GM19193 (cell line): ENCODE measurements around the gene BASP1.

ENCODE experiments used
- POLR2A ChIP-seq: IDR thresholded peaks from 4 replicates; pipeline ENCODE4 v1.6.1; 2011; ENCODE audit not compliant: insufficient read depth, insufficient read length; ENCODE audit errors: extremely low read depth

The BASP1 gene

DNA sequence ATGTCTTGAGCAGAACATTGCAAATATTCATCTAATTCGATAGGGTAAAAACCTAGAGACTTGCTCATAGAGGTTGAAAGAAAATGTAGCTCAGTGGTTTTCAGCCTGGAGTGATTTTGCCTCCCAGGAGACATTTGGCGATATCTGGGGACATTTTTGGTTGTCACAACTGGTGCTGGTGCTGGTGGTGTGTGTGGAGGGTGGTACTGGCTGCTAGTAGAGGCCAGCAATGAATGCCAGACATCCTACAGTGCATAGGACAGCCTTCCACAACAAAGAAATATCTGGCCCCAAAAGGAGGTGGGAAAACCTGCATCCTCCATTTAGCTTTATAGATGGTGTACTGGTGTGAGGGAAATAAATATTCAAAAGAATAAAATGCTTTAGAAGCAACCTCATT is 2.1 kb upstream of the BASP1 start:
- no peak for TF ChIP-seq POLR2A

DNA sequence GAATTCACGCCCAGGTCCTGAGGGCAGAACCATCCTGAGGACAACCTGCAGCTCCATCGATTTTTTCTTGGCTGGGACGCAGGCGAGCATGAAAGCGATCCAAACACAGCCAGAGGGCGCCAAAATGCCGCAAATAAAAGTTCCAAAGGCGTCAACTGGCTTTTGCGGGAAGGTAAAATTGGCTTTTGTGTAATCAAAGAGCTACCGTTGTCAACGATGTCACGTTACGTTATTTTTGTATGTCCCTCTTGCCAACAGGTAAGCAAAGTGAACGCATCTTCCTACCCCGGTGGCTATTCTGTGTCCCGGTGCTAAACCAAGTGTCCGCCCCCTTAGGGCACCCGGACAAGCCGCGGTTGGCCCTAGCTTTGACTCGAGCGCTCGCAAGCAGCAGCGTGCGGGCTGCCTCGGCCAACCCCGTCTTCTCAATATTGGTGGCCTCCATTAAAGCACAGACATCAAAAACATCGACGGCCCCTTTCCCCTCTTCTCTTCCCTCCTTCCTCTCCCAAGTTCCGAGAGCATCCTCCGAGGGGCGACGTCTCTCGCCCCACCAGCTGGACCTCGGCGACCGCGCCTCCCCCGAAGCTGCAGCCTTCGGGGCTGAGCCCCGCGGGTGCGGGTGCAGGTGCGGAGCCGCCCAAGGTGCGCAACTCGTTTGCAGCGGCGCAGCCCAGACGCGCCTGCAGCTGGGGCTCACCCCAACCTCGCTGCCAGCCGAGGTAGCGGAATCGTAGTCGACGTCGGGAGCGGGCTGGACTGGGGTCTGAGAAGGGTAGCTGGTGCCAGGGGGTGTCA is 1.1 kb upstream of the BASP1 start:
- TF ChIP-seq POLR2A = no peak

DNA sequence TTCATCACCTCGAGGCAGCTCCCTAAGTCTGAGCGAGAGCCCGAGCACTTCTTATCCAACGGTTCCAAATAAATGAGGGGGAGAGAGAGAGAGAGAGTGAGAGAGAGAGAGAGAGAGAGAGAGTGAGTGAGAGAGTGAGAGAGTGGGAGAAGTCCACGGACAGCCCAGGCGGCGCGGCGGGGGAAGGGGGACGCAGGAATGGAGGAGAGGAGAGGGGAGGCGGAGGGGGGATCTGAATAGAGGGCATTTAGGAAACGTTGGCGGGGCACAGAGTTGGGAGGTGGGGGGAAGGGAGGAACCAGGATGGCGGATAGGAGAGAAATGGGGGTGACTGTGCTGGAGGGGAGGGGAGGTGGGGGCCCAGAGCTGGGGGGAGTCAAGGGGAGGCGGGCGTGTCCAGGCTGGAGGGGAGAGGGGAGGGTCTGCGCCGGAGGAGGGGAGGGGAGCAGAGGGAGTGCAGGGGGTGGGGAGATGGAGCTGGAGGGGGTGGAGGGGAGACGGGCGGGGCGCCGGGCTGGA is 398 bp upstream of the BASP1 start:
- TF ChIP-seq POLR2A = no peak

DNA sequence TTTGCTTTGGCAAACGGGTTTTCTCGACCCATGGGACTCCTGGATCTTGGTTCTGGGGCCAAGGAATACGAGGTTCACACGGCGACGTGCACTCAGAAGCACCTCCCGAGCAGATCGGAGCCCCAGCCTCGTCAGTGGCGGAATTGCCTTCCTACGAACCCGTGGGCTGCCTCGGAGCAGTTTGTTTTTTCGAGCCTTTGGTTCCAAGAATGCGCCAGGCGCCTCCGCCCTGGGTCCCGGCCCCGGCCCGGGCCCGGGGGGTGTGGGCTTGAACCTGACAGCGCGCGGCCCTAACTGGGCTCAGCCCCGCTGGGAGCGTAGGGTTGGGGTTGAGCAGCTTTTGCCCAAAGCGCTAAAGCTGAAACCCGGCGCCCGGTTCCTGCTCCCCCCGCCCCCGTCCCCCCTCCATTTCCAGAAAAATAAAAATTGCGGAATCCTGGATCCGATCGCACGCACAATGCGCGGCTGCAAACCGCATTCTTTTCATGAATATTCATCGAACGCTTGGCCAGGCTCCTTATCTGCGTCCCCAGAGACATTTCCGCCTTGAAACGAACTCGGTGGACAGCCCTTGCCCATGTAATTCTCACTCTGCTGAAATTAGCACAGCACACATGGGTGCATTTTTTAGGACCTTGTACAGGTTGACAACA is 1.0 kb downstream of the BASP1 start:
- no peak for TF ChIP-seq POLR2A

DNA sequence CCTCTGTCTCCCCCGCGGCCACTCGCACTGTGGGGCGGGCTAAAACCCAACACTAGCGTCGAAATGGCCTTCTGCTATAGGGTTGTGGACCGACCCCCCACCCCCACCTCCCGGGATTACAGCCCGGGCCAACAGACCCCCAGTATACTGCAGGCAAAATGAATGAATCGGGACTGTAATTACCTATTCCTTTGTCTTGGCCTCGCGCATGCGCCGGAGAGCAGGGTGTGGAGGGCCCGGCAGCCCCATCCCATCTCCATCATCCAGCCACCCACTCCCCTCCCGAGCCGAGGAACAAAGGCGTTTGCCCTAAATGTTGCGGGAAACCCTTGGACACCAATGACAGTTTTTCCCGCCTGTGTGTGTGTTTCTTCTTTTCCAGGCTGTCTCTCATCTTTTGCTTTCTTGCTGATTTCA is 1.6 kb downstream of the BASP1 start:
- TF ChIP-seq POLR2A = no peak

DNA sequence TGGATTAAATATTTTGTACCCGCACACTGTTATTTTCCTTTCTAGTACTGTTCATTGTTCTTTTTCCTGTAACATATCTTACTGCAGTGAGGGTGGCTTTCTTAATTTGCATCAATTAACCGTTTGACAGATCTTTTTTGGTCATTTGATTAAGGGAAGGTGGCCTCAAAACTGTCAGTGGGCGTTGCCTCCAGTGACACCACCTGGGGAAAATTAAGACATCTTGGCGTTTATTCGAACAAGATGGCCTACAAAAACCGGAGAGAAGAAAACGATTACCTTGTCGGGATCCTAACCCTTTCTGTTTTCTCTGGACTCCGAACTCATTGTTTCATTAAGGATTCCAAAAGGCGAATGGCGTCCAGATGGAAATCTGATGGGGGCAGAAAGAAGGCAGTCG is 2.0 kb downstream of the BASP1 start:
- TF ChIP-seq POLR2A = no peak

DNA sequence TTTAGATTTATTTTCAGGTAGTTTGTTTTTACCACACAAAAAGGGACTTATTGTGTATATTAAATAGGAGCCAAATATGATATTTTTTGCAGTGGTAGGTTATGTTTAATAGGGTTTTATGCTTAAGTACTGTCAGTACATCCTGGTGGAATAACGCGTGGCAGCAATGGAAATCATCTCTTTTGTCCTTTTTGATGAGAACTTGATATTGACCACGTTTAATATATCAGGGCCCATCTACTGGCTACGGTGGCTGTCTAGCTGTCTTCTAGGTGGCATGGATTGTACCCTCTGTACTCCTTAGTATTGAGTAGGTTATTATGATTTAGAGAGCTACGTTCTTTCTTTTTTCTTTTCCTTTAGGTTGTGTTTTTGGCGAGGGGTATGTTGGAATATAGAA is 2.6 kb downstream of the BASP1 start:
- TF ChIP-seq POLR2A = no peak

DNA sequence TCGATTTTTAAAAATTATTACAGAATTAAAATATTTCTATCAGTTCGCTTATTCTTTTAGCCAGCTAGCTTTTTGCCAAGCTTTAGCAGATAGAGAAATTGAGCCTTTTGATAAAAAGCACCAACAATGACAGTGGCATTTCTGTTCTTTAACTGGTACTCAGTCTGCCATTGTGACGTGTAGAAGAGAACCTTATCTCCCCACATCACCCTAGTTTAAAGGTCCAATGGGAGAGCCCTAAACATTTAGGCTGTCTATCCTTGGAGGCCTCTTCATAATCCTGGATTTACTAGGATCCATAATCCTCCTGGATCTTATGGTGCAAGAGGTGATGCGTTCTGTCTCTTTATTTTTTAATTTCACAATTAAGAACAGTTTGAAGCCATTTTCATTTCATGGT is 3.0 kb downstream of the BASP1 start:
- TF ChIP-seq POLR2A = no peak

DNA sequence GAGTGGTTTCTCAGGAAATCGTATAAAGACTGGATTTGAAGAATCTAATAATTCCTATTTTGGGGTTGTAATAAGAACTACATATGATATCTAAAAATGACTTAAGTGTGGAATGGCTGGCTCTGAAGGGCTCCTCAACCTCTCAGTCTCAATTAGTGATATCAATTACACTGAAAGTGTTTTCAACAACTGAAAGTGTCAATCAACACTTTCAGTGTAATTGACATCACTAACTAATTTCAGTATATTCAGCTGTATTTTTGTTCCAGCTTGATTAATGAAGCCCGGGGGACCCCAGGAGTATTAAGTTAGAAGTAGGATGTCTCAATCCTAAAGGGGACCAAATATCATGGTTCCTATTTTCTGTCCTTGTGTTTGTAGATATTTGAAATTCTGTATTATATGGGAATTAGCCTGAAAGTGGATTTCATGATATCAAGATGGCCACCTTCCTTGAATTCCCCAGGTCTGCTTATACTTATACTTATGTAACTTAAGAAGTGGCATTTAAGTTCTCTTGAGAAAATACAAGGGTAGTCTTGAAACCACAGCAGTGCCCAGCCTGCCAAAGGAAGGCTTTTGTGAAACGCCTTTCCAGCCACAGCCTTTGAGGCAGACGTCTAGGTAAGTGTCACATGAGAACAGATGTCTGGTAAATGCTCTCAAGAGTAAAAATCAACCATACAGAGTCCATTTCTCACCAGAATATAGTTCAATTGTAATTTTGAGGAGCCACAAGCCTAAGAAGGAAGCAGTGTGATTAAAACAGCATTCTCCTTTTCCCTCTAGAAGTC is 4.6 kb downstream of the BASP1 start:
- no peak for TF ChIP-seq POLR2A

DNA sequence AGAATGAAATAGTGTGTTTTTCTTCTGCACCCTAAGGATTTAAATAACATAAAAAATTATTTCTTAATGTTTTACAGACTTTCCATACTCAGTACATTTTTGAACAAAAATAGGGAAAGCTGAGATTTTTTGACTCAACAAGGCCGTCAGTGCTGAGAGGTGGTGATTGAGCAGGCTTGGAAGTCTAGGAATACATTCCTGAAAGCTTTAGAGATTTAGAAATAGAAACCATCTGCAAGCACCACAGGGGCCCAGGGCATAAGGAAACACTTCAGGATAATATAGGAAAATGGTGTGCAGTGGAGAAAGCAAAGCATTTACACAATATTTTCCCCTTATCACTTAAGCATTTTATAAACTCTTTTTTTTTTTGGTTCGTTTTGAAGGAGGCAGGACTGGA is 5.2 kb downstream of the BASP1 start:
- TF ChIP-seq POLR2A = no peak

DNA sequence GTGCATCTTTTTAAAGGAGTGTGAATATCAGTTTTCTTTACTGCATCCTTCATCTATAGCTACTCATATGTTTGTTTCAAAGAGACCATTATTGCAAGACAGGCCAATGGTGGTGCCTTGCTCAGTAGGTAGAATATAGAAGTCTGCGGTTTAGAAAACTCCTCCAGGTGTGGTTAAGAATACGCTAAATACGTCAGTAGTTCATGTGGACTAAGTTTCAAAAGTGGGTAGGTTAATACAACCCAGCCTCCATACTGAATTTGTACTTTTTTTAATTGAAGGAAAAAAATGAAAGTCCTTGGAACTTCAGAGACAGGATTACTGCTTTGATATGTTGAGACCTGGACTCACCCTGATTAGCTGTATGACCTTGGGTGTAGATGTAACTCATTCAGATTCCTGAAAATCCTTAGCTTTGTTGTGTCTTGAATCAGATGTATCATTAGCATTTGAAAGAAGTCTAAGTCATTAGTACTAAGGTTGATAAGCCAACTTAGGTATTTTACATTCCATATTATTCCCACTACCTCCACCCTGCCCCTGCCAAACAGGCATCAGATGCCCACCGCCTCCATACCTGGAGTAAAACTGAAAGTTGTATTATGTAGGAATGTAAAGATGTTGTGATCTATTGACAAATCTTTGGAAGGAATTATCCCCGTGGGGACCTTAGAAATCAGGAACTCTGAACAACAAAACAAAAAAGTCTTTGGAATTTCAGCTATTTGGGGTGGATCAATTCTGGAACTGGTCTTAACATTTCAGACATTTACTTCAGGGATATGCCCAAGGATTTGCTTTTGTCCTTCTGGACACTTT is 6.1 kb downstream of the BASP1 start:
- TF ChIP-seq POLR2A = no peak

DNA sequence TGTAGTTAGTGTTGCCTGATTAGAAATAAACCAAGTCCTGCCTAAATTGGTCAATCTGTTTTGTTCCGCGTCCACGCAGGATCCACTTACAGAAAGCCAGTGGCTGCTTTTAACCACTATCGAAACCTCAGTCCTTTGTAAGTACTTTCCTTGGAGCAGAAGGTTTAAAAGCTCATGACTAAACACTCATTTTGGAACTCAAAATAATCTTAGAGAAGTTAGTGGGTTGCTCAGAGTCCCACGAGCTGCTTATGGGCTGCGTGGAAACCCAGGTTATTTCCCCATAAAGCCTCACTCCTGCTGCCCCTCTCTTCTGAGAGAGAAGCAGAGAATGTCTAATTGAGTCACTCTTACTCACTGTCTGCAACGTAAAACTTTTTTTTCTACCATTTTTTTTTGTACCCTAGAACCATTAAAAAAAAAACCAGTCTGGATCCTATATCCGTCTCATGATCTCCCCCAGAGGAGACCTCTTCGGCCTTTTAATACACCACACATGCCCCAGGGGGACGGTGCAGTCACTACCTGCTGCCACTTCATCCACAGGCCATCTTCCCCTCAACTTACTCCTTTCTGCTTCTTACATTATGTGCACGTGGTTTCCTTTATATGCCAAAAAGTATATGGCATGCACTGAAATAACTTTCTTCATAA is 7.6 kb downstream of the BASP1 start:
- no peak for TF ChIP-seq POLR2A

DNA sequence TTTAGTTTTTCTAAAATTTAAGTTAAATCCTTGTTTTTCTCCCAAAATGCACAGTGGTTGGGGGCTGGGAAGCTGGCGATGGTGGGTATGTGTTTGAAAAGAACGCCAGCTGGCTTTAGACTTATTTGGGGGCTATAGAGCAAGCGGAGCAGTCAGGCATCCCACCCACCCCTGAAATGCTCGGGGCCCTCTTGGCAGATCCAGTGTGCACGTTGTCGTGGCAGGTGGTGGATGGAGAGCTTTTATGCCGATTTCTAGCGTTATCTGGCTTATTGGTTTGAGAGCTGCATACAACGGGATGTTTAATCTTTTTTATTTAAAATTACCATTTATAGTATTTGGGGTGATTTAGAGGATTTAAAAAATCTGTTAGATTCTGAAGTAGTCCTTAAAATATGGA is 8.1 kb downstream of the BASP1 start:
- no peak for TF ChIP-seq POLR2A

DNA sequence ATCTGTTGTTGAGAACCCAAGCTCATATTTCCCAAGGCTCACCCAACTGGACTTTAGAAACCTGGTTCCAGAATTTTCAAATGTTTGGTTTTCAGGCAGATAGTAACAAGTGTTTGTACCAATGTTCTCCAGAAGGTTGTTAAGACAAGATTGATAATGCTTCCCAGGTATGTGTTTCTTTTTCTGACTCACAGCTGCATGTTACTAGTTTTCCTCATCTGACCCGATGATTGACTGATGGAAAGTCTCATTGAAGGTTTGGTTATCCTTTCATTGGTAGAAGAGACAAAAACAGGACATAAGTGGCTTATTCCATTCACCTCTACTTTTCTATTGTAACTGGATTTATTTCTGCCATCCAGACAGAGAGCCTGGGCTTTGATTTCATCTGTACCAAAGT is 10.4 kb downstream of the BASP1 start:
- TF ChIP-seq POLR2A = no peak

DNA sequence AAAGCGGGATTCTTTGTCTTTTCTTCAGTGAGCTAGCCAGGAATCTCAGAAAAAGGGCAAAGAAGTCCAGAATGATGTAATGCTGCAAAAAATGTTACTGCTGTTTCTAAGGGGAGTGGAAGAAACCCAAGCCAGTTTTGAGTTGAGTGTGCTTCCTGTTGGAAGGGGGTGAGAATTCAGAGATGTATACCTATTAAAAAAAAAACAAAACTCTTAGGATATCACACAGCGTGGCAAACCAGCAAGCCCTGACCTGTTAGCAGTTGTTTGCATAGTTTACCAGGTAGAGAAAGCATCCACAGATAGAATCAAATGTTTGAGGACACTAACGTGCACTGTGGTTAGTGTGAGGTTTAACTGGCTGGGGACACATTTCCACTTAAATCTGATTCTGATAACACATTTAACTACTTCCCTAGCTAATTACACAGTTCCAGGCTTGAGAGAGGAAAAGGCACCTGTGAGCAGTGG is 11.4 kb downstream of the BASP1 start:
- no peak for TF ChIP-seq POLR2A

DNA sequence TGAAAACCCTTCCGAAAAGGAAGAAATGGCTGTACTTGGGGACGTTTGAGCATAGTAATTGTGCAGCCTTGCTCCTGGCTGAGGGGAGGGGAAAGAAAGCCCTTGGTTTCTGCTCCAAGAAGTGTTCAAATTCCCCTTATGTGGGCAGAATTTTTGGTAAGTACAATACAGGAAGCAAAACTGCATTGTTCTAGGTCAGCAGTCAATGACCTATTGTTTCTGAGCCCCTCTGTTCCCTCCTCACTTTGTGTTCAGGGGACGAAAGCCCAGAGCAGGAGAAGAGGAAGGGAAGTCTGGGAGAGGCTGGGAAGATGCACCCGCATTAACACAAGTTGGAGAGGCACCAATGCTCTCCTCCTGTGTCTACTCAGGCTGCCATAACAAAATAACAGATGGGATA is 11.9 kb downstream of the BASP1 start:
- no peak for TF ChIP-seq POLR2A
